IMR-90 (cell line): ENCODE results near the gene LLGL1. TPM values are rescaled to one million over a fixed set of nuclear protein-coding genes. Genes with fewer than 3 reads are reported as not detected.

Experiments used
- ATAC-seq: fragments of 200-7000 bp; cut with Tn5 transposase; 2 replicates; pipeline ENCODE4 v1.9.1; 2020; ENCODE audit warnings: low read depth, mild to moderate bottlenecking, moderate library complexity
- BruUV-seq: library from RNA; stranded (reverse); fragments of 400-500 nt; replicated peaks from 2 replicates; lab custom pipeline; 2021; lab: Mats Ljungman, UMichigan
- CTCF ChIA-PET: fragments of 300-600 bp; formaldehyde crosslinking; extraction: SDS; loops from one replicate; lab custom pipeline; 2021; ENCODE audit warnings: antibody characterized with exemption; lab: Yijun Ruan, JAX
- POLR2A ChIA-PET: fragments of 300-600 bp; sonication (Branson Sonifier 250); formaldehyde crosslinking; loops from one replicate; lab custom pipeline; 2022; ENCODE audit warnings: antibody characterized with exemption; ENCODE audit not compliant: unreplicated experiment; lab: Charles Lee
- DNase-seq: peaks from one replicate; pipeline ENCODE4 v3.0.0; 2013
- H2AFZ ChIP-seq: replicated peaks from 2 replicates; pipeline ENCODE3; 2013; ENCODE audit warnings: low read length, mild to moderate bottlenecking; ENCODE audit not compliant: poor library complexity
- H2AK5ac ChIP-seq: 2 replicates; pipeline ENCODE4 v1.6.1; 2013; ENCODE audit warnings: low read depth, low read length, inconsistent platforms
- H2AK9ac ChIP-seq: replicated peaks from 2 replicates; pipeline ENCODE3; 2013; ENCODE audit warnings: mild to moderate bottlenecking, low read depth, low read length, moderate library complexity; ENCODE audit not compliant: poor library complexity
- H2BK120ac ChIP-seq: 2 replicates; pipeline ENCODE4 v1.6.1; 2013; ENCODE audit warnings: low read depth, low read length, inconsistent platforms
- H2BK15ac ChIP-seq: 3 replicates; pipeline ENCODE4 v1.6.1; 2013; ENCODE audit warnings: low read depth, low read length, inconsistent platforms
- H2BK20ac ChIP-seq: 2 replicates; pipeline ENCODE4 v1.6.1; 2013; ENCODE audit warnings: low read depth, mild to moderate bottlenecking, inconsistent platforms, low read length, moderate library complexity
- H2BK5ac ChIP-seq: 2 replicates; pipeline ENCODE4 v1.6.1; 2013; ENCODE audit warnings: mild to moderate bottlenecking, low read depth, low read length, inconsistent platforms; ENCODE audit not compliant: poor library complexity, severe bottlenecking
- H3K14ac ChIP-seq: replicated peaks from 2 replicates; pipeline ENCODE4 v1.6.1; 2013; ENCODE audit warnings: low read depth, low read length, inconsistent platforms
- H3K18ac ChIP-seq: 2 replicates; pipeline ENCODE4 v1.6.1; 2013; ENCODE audit warnings: low read depth, low read length, control low read depth
- H3K23ac ChIP-seq: 2 replicates; pipeline ENCODE4 v1.6.1; 2013; ENCODE audit warnings: low read depth, low read length, inconsistent platforms
- H3K27ac ChIP-seq: 2 replicates; pipeline ENCODE4 v1.5.1; 2013; ENCODE audit warnings: mild to moderate bottlenecking, control low read depth, low read length; ENCODE audit not compliant: insufficient read depth
- H3K27me3 ChIP-seq: 2 replicates; pipeline ENCODE4 v1.6.1; 2013; ENCODE audit warnings: low read length; ENCODE audit not compliant: control insufficient read depth, insufficient read depth
- H3K36me3 ChIP-seq: 2 replicates; pipeline ENCODE4 v1.6.1; 2013; ENCODE audit warnings: low read length, mixed read lengths; ENCODE audit not compliant: control insufficient read depth, insufficient read depth
- H3K4ac ChIP-seq: 2 replicates; pipeline ENCODE4 v1.6.1; 2013; ENCODE audit warnings: low read depth, low read length, inconsistent platforms
- H3K4me1 ChIP-seq: 2 replicates; pipeline ENCODE4 v1.6.1; 2013; ENCODE audit warnings: low read length, mixed read lengths; ENCODE audit not compliant: control insufficient read depth, insufficient read depth
- H3K4me2 ChIP-seq: 2 replicates; pipeline ENCODE4 v1.6.1; 2013; ENCODE audit warnings: low read depth, mild to moderate bottlenecking, control low read depth, low read length, moderate library complexity
- H3K4me3 ChIP-seq: 2 replicates; pipeline ENCODE4 v1.5.1; 2013; ENCODE audit warnings: low read depth, mild to moderate bottlenecking, control low read depth, low read length, moderate library complexity; ENCODE audit not compliant: insufficient read depth
- H3K56ac ChIP-seq: 2 replicates; pipeline ENCODE4 v1.6.1; 2013; ENCODE audit warnings: low read length, inconsistent platforms; ENCODE audit not compliant: insufficient read depth; ENCODE audit errors: extremely low read depth
- H3K79me1 ChIP-seq, 2 experiments: 2 replicates each; pipeline ENCODE4 v1.6.1; 2013; ENCODE audit warnings: low read length in 2 of 2, inconsistent platforms in 1 of 2, low read depth in 1 of 2
- H3K9ac ChIP-seq: 2 replicates; pipeline ENCODE4 v1.6.1; 2013; ENCODE audit warnings: low read depth, low read length, control low read depth
- H3K9me1 ChIP-seq: 2 replicates; pipeline ENCODE4 v1.6.1; 2013; ENCODE audit warnings: low read length, inconsistent platforms; ENCODE audit not compliant: insufficient read depth
- H3K9me3 ChIP-seq: 2 replicates; pipeline ENCODE4 v1.6.1; 2013; ENCODE audit warnings: low read length; ENCODE audit not compliant: control insufficient read depth, insufficient read depth
- H4K20me1 ChIP-seq: 2 replicates; pipeline ENCODE4 v1.6.1; 2013; ENCODE audit warnings: low read length, inconsistent platforms; ENCODE audit not compliant: insufficient read depth
- H4K5ac ChIP-seq: 2 replicates; pipeline ENCODE4 v1.6.1; 2013; ENCODE audit warnings: mild to moderate bottlenecking, low read depth, low read length, control low read depth
- H4K8ac ChIP-seq, 2 experiments: 2 replicates each; pipeline ENCODE4 v1.6.1; 2013; ENCODE audit warnings: low read depth in 2 of 2, low read length in 2 of 2, control low read depth in 1 of 2, inconsistent platforms in 1 of 2
- H4K91ac ChIP-seq: 2 replicates; pipeline ENCODE4 v1.6.1; 2013; ENCODE audit warnings: low read depth, low read length, inconsistent platforms; ENCODE audit not compliant: insufficient read depth
- CEBPB ChIP-seq: IDR thresholded peaks from 2 replicates; pipeline ENCODE4 v1.6.1; 2012; ENCODE audit warnings: low read depth, low read length, improper control_type of control experiment
- POLR2A ChIP-seq: IDR thresholded peaks from 2 replicates; pipeline ENCODE4 v1.6.1; 2012; ENCODE audit warnings: mild to moderate bottlenecking, low read depth, low read length
- USF2 ChIP-seq: fragments of 150-350 bp; IDR thresholded peaks from 2 replicates; pipeline ENCODE4 v1.6.1; 2017; ENCODE audit warnings: mild to moderate bottlenecking, antibody characterized with exemption, low read length, low read depth
- WGBS, 2 experiments: methylation state at CpG; one replicate each; pipeline versions ENCODE4 v1.1.5 to v1.1.7; 2013; ENCODE audit warnings: missing lambda C conversion rate in 2 of 2; ENCODE audit not compliant: insufficient read length in 1 of 2; ENCODE audit errors: extremely low coverage in 2 of 2; 5-methylcytosine and 5-hydroxymethylcytosine counted together
- dilution Hi-C: fragments of 300-500 bp; cut with HindIII; formaldehyde crosslinking; loops from one replicate; pipeline ENCODE4 v1.14.3; 2018; ENCODE audit warnings: low sequenced_read_pairs; ENCODE audit not compliant: unreplicated experiment
- in situ Hi-C: fragments of 300-500 bp; cut with MboI; formaldehyde crosslinking; loops from 3 replicates; pipeline ENCODE4 v1.14.3; 2019; ENCODE audit warnings: low sequenced_read_pairs, inconsistent platforms, mixed read lengths
- intact Hi-C: fragments of 100-400 bp; cut with micrococcal nuclease; formaldehyde crosslinking; loops from 2 replicates; pipeline ENCODE4 v1.10.0; 2022
- polyA plus RNA-seq, 3 experiments: library from polyadenylated mRNA; depleted of rRNA; stranded (reverse); fragments of >200 nt; gene quantifications; 2 replicates each; pipeline ENCODE4 v1.2.3, GENCODE V29; 2012; ENCODE audit warnings: low replicate concordance in 1 of 3
- total RNA-seq: library from RNA; depleted of rRNA; stranded (reverse); fragments of >200 nt; gene quantifications from 2 replicates; pipeline ENCODE4 v1.2.3, GENCODE V29; 2012
- TF ChIP-seq, protein P1 (sequence below): conservative IDR thresholded peaks from 2 replicates; pipeline ENCODE4 v1.5.1; 2012; ENCODE audit warnings: mild to moderate bottlenecking, low read depth, low read length, improper control_type of control experiment

The LLGL1 gene
- total and polyA plus RNA-seq, 2 of the 4 experiments (the other 2 are of a cell fraction) = 40.1 to 52.9 TPM

DNA sequence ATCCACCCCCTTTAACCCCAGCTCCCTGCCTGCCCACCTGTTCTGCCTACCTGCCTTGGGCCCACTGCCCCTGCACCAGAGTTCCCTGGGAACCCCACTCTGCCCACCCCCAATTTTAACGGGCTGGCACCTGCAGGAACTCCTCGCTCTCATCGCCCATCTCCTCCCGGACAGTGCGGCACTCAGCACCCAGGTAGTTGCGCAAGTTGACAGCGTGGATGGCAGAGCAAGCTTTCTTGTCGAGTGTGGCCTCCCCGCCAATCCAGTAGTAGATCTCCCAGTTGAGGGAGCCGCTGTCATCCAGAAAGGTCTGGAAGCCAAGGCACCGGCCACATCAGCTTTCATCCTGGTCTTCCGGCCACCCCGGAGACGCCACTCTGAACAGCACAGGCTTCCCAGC is 25.3 kb downstream of the LLGL1 start:
- H3K27ac ChIP-seq = no peak overlapping the region
- no peak overlapping the region for H2BK5ac ChIP-seq
- in situ Hi-C loops (no loop called here), dilution Hi-C loops (no loop called here), intact Hi-C loops (no loop called here)
- CTCF ChIA-PET = no interaction called here
- ATAC-seq (no peak), DNase-seq (no peak)
- H4K20me1 ChIP-seq = peaks cover 32% of the 10 kb centered on the region
- H3K9me3 ChIP-seq = no peaks in the 10 kb centered on the region
- H3K36me3 ChIP-seq = peaks cover 89% of the 10 kb centered on the region
- H3K4ac ChIP-seq = no peak overlapping the region
- H3K4me1 ChIP-seq = no peaks in the 10 kb centered on the region
- H3K4me2 ChIP-seq = no peak overlapping the region
- TF ChIP-seq USF2 (no peak), CEBPB (peak; percentile 44), POLR2A (no peak)
- TF ChIP-seq, protein P1, sequence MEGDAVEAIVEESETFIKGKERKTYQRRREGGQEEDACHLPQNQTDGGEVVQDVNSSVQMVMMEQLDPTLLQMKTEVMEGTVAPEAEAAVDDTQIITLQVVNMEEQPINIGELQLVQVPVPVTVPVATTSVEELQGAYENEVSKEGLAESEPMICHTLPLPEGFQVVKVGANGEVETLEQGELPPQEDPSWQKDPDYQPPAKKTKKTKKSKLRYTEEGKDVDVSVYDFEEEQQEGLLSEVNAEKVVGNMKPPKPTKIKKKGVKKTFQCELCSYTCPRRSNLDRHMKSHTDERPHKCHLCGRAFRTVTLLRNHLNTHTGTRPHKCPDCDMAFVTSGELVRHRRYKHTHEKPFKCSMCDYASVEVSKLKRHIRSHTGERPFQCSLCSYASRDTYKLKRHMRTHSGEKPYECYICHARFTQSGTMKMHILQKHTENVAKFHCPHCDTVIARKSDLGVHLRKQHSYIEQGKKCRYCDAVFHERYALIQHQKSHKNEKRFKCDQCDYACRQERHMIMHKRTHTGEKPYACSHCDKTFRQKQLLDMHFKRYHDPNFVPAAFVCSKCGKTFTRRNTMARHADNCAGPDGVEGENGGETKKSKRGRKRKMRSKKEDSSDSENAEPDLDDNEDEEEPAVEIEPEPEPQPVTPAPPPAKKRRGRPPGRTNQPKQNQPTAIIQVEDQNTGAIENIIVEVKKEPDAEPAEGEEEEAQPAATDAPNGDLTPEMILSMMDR = no peak
- H3K18ac ChIP-seq = no peak overlapping the region
- WGBS, 2 experiments = 93% methylated on average over 14 of the region's 14 CpGs; no CpG with 5 or more reads in 1 of the 2 experiments
- no peak overlapping the region for H3K23ac ChIP-seq
- peak overlapping the region; percentile 58 for H2AK9ac ChIP-seq
- H2AK5ac ChIP-seq = no peak overlapping the region
- peaks cover 4 to 44% of the 10 kb centered on the region in 2 experiments for H3K79me1 ChIP-seq
- no peak overlapping the region for H3K56ac ChIP-seq
- no peak overlapping the region for H3K14ac ChIP-seq
- no peak overlapping the region for H3K4me3 ChIP-seq
- no TSS peak for BruUV-seq
- POLR2A ChIA-PET = no interaction called here
- no peaks in the 10 kb centered on the region; the same call in 1 of the 2 replicates for H3K9me1 ChIP-seq
- no peaks in the 10 kb centered on the region for H3K27me3 ChIP-seq
- H3K9ac ChIP-seq = no peak overlapping the region
- H4K5ac ChIP-seq = no peak overlapping the region
- no peak overlapping the region for H4K8ac ChIP-seq
- no peak overlapping the region for H2BK20ac ChIP-seq
- H2BK120ac ChIP-seq = no peak overlapping the region
- H2AFZ ChIP-seq = no peak overlapping the region
- H2BK15ac ChIP-seq = no peak overlapping the region
- H4K91ac ChIP-seq = no peak overlapping the region
